ENCODE measurements around the gene BEND7. TPM values are rescaled to one million over a fixed set of nuclear protein-coding genes. Genes with fewer than 3 reads are reported as not detected.

BEND7 gene
- total and polyA plus RNA-seq, 2 of the 4 experiments (the other 2 are of a cell fraction) = 2.3 to 3.5 TPM

DNA sequence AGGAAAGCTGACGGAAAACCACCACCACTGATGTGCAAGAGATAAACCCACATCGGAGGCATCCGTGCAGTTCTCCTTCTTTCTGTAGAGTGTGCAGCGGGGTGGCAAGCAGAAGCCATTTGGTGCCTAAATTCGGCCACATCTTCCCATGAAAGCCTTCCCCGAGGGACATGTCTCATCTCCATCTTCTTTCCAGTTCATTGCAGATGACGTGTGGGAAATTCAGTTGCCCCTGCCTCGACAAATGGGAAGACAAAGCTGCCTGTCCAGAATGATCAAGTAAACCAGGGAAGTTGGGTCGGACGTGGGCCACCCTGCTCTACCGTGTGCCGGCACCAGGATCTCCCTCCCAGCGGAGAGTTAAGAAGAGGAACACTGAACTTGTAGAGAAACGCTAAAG lies 14.5 kb downstream of the BEND7 start:
- 100% methylated on average over 1 of the region's 14 CpGs; no CpG with 5 or more reads in 1 of the 2 experiments for WGBS, 2 experiments (ENCODE audit: extremely low coverage in 2 of 2, insufficient read length in 1 of 2)
- Histone ChIP-seq H3K56ac (ENCODE audit: extremely low read depth, insufficient read depth, low read length) (no peak overlapping the region), H3K9ac (ENCODE audit: low read depth, low read length) (no peak overlapping the region), H3K79me1 (ENCODE audit: low read depth in 1 of 2, low read length in 2 of 2) (no peaks in the 10 kb centered on the region), H2AK5ac (ENCODE audit: low read depth, low read length) (no peak overlapping the region), H3K9me1 (ENCODE audit: insufficient read depth, low read length) (no peaks in the 10 kb centered on the region), H2AK9ac (replicated peaks; ENCODE audit: low read depth, low read length, poor library complexity) (no peak overlapping the region), H3K4ac (ENCODE audit: low read depth, low read length) (no peak overlapping the region), H3K27me3 (ENCODE audit: control insufficient read depth, insufficient read depth, low read length) (no peaks in the 10 kb centered on the region), H3K9me3 (ENCODE audit: control insufficient read depth, insufficient read depth, low read length) (no peaks in the 10 kb centered on the region), H2BK20ac (ENCODE audit: low read depth, low read length) (no peak overlapping the region), H3K14ac (replicated peaks; ENCODE audit: low read depth, low read length) (no peak overlapping the region), H4K5ac (ENCODE audit: low read depth, low read length) (no peak overlapping the region), H4K20me1 (ENCODE audit: insufficient read depth, low read length) (no peaks in the 10 kb centered on the region), H2AFZ (replicated peaks; ENCODE audit: low read length, poor library complexity) (no peak overlapping the region), H3K4me1 (ENCODE audit: control insufficient read depth, insufficient read depth, low read length) (no peaks in the 10 kb centered on the region), H4K91ac (ENCODE audit: insufficient read depth, low read depth, low read length) (no peak overlapping the region), H4K8ac (ENCODE audit: low read depth in 2 of 2, low read length in 2 of 2) (no peak overlapping the region), H3K4me3 (ENCODE audit: insufficient read depth, low read depth, low read length) (no peak overlapping the region), H2BK120ac (ENCODE audit: low read depth, low read length) (no peak overlapping the region), H3K23ac (ENCODE audit: low read depth, low read length) (no peak overlapping the region), H3K27ac (ENCODE audit: insufficient read depth, low read length) (no peak overlapping the region), H2BK15ac (ENCODE audit: low read depth, low read length) (no peak overlapping the region), H3K36me3 (ENCODE audit: control insufficient read depth, insufficient read depth, low read length) (no peaks in the 10 kb centered on the region), H3K4me2 (ENCODE audit: low read depth, low read length) (no peak overlapping the region), H3K18ac (ENCODE audit: low read depth, low read length) (no peak overlapping the region), H2BK5ac (ENCODE audit: low read depth, low read length, poor library complexity, severe bottlenecking) (no peak overlapping the region)
- TF ChIP-seq FOS (IDR thresholded peaks at IDR 0.05; ENCODE audit: low read depth, low read length) (no peak), MAZ (IDR thresholded peaks at IDR 0.05; ENCODE audit: borderline replicate concordance, low read depth, low read length) (no peak), RFX5 (IDR thresholded peaks at IDR 0.05; ENCODE audit: low read depth, low read length) (no peak), MAFK (IDR thresholded peaks at IDR 0.05; ENCODE audit: low read depth, low read length) (no peak), RCOR1 (IDR thresholded peaks at IDR 0.05; ENCODE audit: insufficient replicate concordance, low read length) (no peak), SMC3 (IDR thresholded peaks at IDR 0.05; ENCODE audit: low read depth, low read length) (no peak), CHD1 (IDR thresholded peaks at IDR 0.05; ENCODE audit: low read depth, low read length) (no peak), MXI1 (IDR thresholded peaks at IDR 0.05; ENCODE audit: borderline replicate concordance, low read depth, low read length) (no peak), NFE2L2 (IDR thresholded peaks at IDR 0.05; ENCODE audit: low read depth, low read length) (no peak), RAD21 (IDR thresholded peaks at IDR 0.05; ENCODE audit: low read length) (no peak), CEBPB (IDR thresholded peaks at IDR 0.05; ENCODE audit: low read depth, low read length) (no peak), BHLHE40 (IDR thresholded peaks at IDR 0.05; ENCODE audit: low read depth, low read length) (no peak), POLR2A (IDR thresholded peaks at IDR 0.05; ENCODE audit: low read depth, low read length) (no peak)
- TF ChIP-seq, protein P1, sequence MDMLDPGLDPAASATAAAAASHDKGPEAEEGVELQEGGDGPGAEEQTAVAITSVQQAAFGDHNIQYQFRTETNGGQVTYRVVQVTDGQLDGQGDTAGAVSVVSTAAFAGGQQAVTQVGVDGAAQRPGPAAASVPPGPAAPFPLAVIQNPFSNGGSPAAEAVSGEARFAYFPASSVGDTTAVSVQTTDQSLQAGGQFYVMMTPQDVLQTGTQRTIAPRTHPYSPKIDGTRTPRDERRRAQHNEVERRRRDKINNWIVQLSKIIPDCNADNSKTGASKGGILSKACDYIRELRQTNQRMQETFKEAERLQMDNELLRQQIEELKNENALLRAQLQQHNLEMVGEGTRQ (IDR thresholded peaks at IDR 0.05; ENCODE audit: low read depth, low read length) = no peak
- TF ChIP-seq, protein P2, sequence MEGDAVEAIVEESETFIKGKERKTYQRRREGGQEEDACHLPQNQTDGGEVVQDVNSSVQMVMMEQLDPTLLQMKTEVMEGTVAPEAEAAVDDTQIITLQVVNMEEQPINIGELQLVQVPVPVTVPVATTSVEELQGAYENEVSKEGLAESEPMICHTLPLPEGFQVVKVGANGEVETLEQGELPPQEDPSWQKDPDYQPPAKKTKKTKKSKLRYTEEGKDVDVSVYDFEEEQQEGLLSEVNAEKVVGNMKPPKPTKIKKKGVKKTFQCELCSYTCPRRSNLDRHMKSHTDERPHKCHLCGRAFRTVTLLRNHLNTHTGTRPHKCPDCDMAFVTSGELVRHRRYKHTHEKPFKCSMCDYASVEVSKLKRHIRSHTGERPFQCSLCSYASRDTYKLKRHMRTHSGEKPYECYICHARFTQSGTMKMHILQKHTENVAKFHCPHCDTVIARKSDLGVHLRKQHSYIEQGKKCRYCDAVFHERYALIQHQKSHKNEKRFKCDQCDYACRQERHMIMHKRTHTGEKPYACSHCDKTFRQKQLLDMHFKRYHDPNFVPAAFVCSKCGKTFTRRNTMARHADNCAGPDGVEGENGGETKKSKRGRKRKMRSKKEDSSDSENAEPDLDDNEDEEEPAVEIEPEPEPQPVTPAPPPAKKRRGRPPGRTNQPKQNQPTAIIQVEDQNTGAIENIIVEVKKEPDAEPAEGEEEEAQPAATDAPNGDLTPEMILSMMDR (conservative IDR thresholded peaks at IDR 0.05; ENCODE audit: low read depth, low read length) = no peak
- TF ChIP-seq, protein P3, sequence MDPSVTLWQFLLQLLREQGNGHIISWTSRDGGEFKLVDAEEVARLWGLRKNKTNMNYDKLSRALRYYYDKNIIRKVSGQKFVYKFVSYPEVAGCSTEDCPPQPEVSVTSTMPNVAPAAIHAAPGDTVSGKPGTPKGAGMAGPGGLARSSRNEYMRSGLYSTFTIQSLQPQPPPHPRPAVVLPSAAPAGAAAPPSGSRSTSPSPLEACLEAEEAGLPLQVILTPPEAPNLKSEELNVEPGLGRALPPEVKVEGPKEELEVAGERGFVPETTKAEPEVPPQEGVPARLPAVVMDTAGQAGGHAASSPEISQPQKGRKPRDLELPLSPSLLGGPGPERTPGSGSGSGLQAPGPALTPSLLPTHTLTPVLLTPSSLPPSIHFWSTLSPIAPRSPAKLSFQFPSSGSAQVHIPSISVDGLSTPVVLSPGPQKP (IDR thresholded peaks at IDR 0.05; ENCODE audit: borderline replicate concordance, low read depth, low read length) = no peak
- dilution Hi-C loops (cut with HindIII; ENCODE audit: low sequenced_read_pairs, unreplicated experiment) (no loop called here), in situ Hi-C loops (cut with MboI; ENCODE audit: low sequenced_read_pairs) (no loop called here), intact Hi-C loops (cut with micrococcal nuclease) (no loop called here)
- ChIA-PET CTCF (no interaction called here), POLR2A (ENCODE audit: unreplicated experiment) (no interaction called here)
- no peak for DNase-seq
- BruUV-seq (replicated peaks) = no TSS peak
- no peak for ATAC-seq (ENCODE audit: low read depth)

Measured in IMR-90 (cell line).